NAMALWA (cell line): ENCODE data around the gene NUFIP1.
"Not testable (repeated sequence)": the region's sequence is repeated elsewhere in the genome, so short reads cannot be mapped to it uniquely, and the experiment has no call there.

Experiments used
- DNase-seq: peaks from one replicate; pipeline ENCODE4 v3.0.0-alpha.2; 2015; ENCODE audit warnings: low spot score

Gene NUFIP1

DNA sequence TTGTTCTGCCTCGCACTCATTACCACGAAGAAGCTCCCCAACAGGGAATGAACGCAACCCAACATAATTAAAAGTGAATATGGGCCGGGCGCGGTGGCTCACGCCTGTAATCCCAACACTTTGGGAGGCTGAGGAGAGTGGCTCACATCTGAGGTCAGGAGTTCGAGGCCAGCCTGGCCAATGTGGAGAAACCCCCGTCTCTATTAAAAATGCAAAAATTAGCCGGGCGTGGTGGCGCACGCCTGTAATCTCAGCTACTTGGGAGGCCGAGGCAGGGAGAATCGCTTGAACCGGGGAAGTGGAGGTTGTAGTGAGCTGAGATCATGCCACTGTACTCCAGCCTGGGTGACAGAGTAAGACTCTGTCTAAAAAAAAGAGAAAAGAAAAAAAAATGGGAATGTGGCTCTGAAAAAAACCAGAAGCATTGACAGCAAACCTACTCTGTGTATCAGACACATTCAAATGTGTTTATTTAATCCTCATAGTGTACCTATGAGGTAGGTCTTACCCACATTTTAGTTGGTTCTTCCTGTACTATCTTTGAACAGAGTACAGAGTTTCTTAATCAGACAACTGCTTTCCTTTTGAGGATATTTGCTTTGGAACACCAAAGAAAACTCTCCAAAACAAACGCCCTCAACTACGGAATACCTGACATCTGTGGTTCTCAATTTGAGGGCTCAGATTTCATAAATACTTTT is 70.0 kb downstream of the NUFIP1 start:
- DNase-seq = no peak

- no peak for DNase-seq
Observed at GRCh38 chr13:44918326-44919103, 70.8 kb downstream of the NUFIP1 start.

- peak; percentile 99 for DNase-seq
Observed at GRCh38 chr13:44917589-44918325, 71.5 kb downstream of the NUFIP1 start.

GRCh38 chr13:44912278-44913016 is 76.8 kb downstream of the NUFIP1 start:
- DNase-seq = no peak

GRCh38 chr13:44908712-44909111 is 80.6 kb downstream of the NUFIP1 start:
- DNase-seq = no peak

DNA sequence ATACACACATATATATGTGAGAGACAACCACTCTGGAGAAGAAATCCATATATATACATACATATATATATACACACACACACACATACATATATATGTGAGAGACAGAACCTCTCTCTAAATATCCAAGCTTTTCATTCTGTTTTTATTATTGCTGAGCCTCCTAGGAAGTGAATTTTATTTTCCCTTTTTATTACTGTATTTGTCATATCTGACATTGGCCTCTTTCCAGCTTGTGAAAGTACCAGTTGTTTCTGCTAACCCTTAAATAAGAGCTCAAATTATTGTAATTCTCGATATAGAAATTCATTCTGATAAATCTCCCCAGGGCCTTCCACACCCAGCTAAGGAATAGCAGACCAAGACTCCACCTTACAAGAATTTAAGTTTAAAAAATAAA is 81.0 kb downstream of the NUFIP1 start:
- DNase-seq = no peak

GRCh38 chr13:44906713-44907112 is 82.6 kb downstream of the NUFIP1 start:
- DNase-seq = no peak

- no peak for DNase-seq
Observed at GRCh38 chr13:44906230-44906629, 83.0 kb downstream of the NUFIP1 start.

- no peak for DNase-seq
Observed at GRCh38 chr13:44905556-44905955, 83.7 kb downstream of the NUFIP1 start.

DNA sequence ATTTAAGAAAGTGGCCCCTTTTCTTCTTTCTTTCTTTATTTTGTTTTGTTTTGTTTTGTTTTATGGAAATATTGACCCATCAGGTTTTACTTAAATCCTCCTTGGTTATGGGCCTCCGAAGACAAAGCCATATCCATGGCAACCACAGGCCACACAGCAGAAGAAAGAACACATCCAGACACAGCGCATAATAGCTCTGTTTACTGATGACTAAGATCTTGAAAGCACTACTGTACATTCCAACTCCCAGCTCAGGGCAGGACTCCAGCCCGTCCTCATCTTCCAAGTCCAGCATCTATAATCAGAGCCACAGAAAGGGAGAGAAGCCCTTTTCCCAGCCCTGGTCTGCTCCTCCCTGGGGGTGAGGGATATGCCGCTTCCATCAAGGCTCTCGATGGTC is 84.3 kb downstream of the NUFIP1 start:
- no peak for DNase-seq

- no peak for DNase-seq
Observed at GRCh38 chr13:44903574-44903985, 85.7 kb downstream of the NUFIP1 start.

GRCh38 chr13:44902738-44903137 is 86.5 kb downstream of the NUFIP1 start:
- no peak for DNase-seq

DNA sequence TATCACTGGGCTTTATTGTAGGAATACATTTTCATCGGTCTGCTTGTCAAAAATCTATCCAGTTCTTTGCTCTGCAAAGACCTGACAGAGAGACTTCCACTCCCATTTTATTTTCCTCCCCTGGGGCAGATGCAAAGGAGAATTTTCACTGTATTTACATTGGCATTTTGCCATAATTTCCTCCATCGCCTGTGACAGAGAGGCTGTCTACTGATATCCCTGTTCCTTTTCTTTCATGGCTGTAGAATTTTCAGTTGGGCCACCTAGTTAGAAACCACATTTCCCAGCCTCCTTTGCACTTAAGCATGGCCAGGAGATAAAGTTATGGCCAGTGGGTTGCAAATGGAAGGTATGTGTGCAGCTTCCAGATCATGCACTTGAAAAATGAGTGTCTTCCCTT is 89.3 kb downstream of the NUFIP1 start:
- DNase-seq = no peak

- not testable (repeated sequence) for DNase-seq
Observed at GRCh38 chr13:44898308-44898707, 91.0 kb downstream of the NUFIP1 start.

DNA sequence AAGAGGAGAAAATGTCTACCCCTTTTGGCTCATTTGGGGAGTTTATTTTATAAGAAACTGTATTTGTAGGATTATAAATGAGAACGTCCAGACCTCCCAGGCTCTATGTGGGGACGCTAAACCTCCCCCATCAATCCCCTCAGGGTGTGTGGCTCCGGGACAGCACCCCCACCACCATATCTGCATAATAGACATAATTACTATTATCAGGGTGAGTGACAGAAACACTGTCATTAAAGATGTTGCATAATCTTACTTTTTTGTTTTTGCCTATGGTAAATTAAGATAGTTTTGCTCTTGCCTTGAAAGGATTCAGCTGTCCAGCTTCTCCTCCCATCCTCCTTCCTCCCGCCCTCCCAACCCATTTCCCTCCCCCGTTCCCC is 93.3 kb downstream of the NUFIP1 start:
- DNase-seq = no peak

- DNase-seq = no peak
Observed at GRCh38 chr13:44895264-44895952, 93.9 kb downstream of the NUFIP1 start.

GRCh38 chr13:44894001-44894770 is 95.1 kb downstream of the NUFIP1 start:
- no peak for DNase-seq
